ENCODE results near the gene PKIB.

- TF ChIP-seq CTCF (IDR thresholded peaks at IDR 0.05; ENCODE audit: low read length), result no peak
- no peak for TF ChIP-seq EZH2phosphoT487 (IDR thresholded peaks at IDR 0.05; ENCODE audit: low read length)
- no peak for TF ChIP-seq EZH2 (optimal IDR thresholded peaks at IDR 0.05; ENCODE audit: low read depth, low read length)
Observed at GRCh38 chr6:122571888-122572287, 38.3 kb upstream of the PKIB start.
